ENCODE measurements around the gene SCAMP5. TPM values are rescaled to one million over a fixed set of nuclear protein-coding genes. Genes with fewer than 3 reads are reported as not detected.
A peak's percentile ranks its signal among the peaks of the same experiment; 100 is the strongest.

The SCAMP5 gene
- total RNA-seq, 4 donors from 2014 or later, result 5.0 to 78.1 (median 53.4) TPM

GRCh38 chr15:75042730-75043508, 47.6 kb downstream of the SCAMP5 start:
- H3K4me1 ChIP-seq, result peaks cover 9 to 55% (median 33%) of the 10 kb centered on the region in 4 donors

GRCh38 chr15:75043509-75044257, 48.3 kb downstream of the SCAMP5 start:
- peak; percentile 75 to 94 (median 84) for DNase-seq
- peak in 4 of 6 experiments; percentile 18 to 48 (median 46) for TF ChIP-seq CTCF (IDR thresholded peaks at IDR 0.05)
- TF ChIP-seq POLR2A (IDR thresholded peaks at IDR 0.05), result no peak
- H3K4me3 ChIP-seq, result peak overlapping the region in 1 of 4 donors; percentile 7
- H3K27me3 ChIP-seq, result no peaks in the 10 kb centered on the region
- H3K4me1 ChIP-seq, result peaks cover 9 to 63% (median 33%) of the 10 kb centered on the region in 4 donors
- peak overlapping the region; percentile 76 to 89 (median 85) for H3K27ac ChIP-seq
- H3K9me3 ChIP-seq, result no peaks in the 10 kb centered on the region
- H3K36me3 ChIP-seq, result no peaks in the 10 kb centered on the region

More at GRCh38 chr15:75042730-75043508, 47.6 kb downstream of the SCAMP5 start:
- peak; percentile 88 to 96 (median 90) for DNase-seq
- no peaks in the 10 kb centered on the region for H3K27me3 ChIP-seq
- H3K4me3 ChIP-seq, result peak overlapping the region in 1 of 4 donors; percentile 3
- H3K9me3 ChIP-seq, result no peaks in the 10 kb centered on the region
- no peaks in the 10 kb centered on the region for H3K36me3 ChIP-seq
- H3K27ac ChIP-seq, result peak overlapping the region; percentile 76 to 89 (median 85)
- TF ChIP-seq CTCF (IDR thresholded peaks at IDR 0.05) (peak; percentile 68 to 81 (median 76)), POLR2A (IDR thresholded peaks at IDR 0.05) (peak in 1 of 2 donors; percentile 56)

DNA sequence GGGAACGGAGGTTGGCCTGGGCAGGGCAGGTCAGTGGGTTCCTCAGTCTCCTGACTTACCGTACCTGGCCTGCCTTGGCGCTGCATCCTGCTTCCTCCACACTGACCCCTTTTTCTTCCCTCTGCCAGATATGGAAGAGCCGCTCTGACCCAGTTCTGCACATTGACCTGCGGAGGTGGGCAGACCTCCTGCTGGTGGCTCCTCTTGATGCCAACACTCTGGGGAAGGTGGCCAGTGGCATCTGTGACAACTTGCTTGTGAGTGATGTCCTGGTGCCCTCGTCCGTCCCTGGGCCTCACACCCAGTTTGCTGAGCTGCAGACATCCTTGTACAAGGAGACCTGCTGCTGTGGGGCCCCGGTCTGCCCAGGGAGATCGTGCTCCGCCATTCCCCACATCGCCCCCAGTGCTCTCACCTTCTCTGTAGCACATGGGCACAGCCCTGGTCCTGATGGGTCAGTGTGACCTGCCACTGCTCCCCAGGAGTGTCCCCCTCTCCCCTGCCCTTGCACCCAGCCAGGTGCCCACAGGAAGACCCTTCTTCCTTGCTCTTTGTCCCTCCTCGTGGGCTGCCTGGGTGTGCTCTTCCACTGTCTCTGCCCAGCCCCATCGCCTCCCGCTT, 49.0 kb downstream of the SCAMP5 start:
- H3K27me3 ChIP-seq, result no peaks in the 10 kb centered on the region
- H3K27ac ChIP-seq, result peak overlapping the region; percentile 76 to 89 (median 85)
- H3K4me1 ChIP-seq, result peaks cover 9 to 70% (median 33%) of the 10 kb centered on the region in 4 donors
- TF ChIP-seq CTCF (IDR thresholded peaks at IDR 0.05) (no peak), POLR2A (IDR thresholded peaks at IDR 0.05) (no peak)
- no peaks in the 10 kb centered on the region for H3K9me3 ChIP-seq
- peak in 1 of 3 donors; percentile 44 for DNase-seq
- H3K4me3 ChIP-seq, result no peak overlapping the region
- no peaks in the 10 kb centered on the region for H3K36me3 ChIP-seq

DNA sequence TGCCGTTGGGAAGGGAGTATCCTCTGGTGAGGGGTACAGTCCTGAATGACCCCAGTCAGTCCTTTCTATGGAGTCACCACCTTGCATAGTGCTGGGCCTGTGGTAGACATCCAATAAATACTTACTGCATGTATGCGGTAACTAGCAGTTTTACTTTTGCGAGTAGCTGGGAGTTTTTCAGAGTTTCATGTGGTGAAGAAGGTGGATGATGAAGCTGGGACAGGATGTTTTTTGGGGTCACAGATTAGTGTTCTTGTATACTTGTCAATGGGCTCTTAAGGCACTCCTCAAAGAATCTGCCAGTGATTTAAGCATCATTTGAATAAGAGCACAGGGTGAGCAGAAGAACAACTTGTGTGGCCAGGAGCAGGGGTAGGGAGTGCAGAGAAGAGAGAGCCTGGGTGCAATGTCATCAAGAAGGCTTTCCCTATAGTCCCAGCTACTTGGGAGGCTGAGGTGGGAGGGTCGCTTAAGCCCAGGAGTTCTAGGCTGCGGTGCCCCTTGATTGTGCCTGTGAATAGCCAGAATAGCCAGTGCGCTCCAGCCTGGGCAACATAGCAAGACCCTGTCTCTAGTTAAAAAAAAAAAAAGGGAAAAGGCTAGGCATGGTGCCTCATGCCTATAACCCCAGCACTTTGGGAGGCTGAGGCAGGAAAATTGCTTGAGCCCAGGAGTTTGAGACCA, 50.1 kb downstream of the SCAMP5 start:
- Histone ChIP-seq H3K9me3 (no peaks in the 10 kb centered on the region), H3K27me3 (no peaks in the 10 kb centered on the region), H3K27ac (peak overlapping the region; percentile 76 to 89 (median 85)), H3K4me1 (peaks cover 9 to 70% (median 33%) of the 10 kb centered on the region in 4 donors), H3K4me3 (no peak overlapping the region), H3K36me3 (no peaks in the 10 kb centered on the region)
- TF ChIP-seq POLR2A (IDR thresholded peaks at IDR 0.05) (no peak), CTCF (IDR thresholded peaks at IDR 0.05) (no peak)
- DNase-seq, result no peak

DNA sequence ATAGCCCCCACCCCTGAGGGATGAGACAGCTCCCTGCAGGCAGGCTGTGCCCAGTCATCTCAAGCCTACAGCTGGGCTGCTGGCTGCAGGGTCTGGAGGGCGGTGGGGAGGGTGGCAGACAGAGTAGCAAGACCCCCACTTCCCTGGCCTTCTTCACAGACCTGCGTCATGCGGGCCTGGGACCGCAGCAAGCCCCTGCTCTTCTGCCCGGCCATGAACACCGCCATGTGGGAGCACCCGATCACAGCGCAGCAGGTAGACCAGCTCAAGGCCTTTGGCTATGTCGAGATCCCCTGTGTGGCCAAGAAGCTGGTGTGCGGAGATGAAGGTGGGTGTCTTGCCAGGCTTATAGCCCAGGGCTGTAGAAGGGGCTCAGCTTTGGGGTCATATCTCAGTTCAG, 53.0 kb downstream of the SCAMP5 start:
- Histone ChIP-seq H3K36me3 (no peaks in the 10 kb centered on the region), H3K27ac (peak overlapping the region in 2 of 4 donors; percentile 64 to 82), H3K27me3 (no peaks in the 10 kb centered on the region), H3K4me3 (no peak overlapping the region), H3K9me3 (no peaks in the 10 kb centered on the region), H3K4me1 (peaks cover 1 to 63% (median 27%) of the 10 kb centered on the region in 4 donors)
- DNase-seq, result peak in 1 of 3 donors; percentile 45
- TF ChIP-seq CTCF (IDR thresholded peaks at IDR 0.05), result no peak
- TF ChIP-seq POLR2A (IDR thresholded peaks at IDR 0.05), result no peak

Data from Peyer's patch (tissue), 4 donors.